Measurements from ENCODE around the gene TMEM250. TPM values are rescaled to one million over a fixed set of nuclear protein-coding genes. Genes with fewer than 3 reads are reported as not detected.

Gene TMEM250
- total RNA-seq, 1 experiment from 2014 or later = 37.5 TPM

DNA sequence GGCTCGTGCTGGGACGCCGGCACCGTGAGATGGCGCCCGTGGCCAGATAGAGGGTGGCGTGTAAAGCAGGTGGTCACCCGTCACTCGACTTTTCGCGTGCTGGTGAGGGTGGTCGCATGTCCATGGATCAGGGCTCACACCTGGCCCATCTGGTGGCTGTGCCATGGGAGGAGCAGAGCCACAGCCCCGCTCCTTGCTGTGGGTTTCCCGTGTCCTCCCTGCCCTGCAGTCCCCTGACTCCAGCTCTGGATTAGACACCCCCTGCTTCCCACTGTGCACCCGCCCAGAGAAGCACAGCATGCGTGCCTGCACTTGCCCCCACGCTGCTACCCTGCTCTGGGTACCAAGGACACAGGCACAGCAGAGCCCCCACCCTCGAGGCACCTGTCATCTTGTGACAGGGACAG, 1.8 kb upstream of the TMEM250 start:
- H3K4me3 ChIP-seq (replicated peaks in 1 of 2; ENCODE audit: low read depth in 1 of 2, low read length in 2 of 2) = peak overlapping the region in 1 of 2 experiments; percentile 87; a peak in 1 of 4 replicates
- intact Hi-C loops (cut with micrococcal nuclease) = loop anchor here (5.0 kb wide), 1 partner anchor 518 kb away; no protein-coding TSS in a partner anchor
- H2AFZ ChIP-seq (ENCODE audit: low read depth, low read length, poor library complexity, severe bottlenecking) = no peak overlapping the region
- DNase-seq (ENCODE audit: low read depth, low spot score) = no peak
- RAD21 ChIA-PET (ENCODE audit: low non-redundant PET in 1 of 2, low total read pairs in 2 of 2, uncharacterized antibody in 2 of 2, unreplicated experiment in 2 of 2) = interaction anchor here in 1 of 2 experiments (1.5 kb wide), 1 partner anchor 31 kb away, joined by 6 read pairs; no protein-coding TSS in a partner anchor
- H3K4me2 ChIP-seq (ENCODE audit: low read length) = peak overlapping the region; percentile 99
- H3K27ac ChIP-seq (ENCODE audit: low read depth, low read length) = peak overlapping the region; percentile 100
- H3K9ac ChIP-seq (ENCODE audit: low read length) = peak overlapping the region; percentile 97
- H3K9me2 ChIP-seq (ENCODE audit: insufficient read depth) = no peaks in the 10 kb centered on the region
- BruUV-seq (replicated peaks) = no TSS peak
- TF ChIP-seq TCF7L2 (IDR thresholded peaks at IDR 0.05; ENCODE audit: borderline replicate concordance, extremely low read depth, insufficient read depth, insufficient read length) = no peak
- TF ChIP-seq, protein P1, sequence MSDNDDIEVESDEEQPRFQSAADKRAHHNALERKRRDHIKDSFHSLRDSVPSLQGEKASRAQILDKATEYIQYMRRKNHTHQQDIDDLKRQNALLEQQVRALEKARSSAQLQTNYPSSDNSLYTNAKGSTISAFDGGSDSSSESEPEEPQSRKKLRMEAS (IDR thresholded peaks at IDR 0.05) = no peak
- peak; percentile 32 for TF ChIP-seq POLR2A (IDR thresholded peaks at IDR 0.05; ENCODE audit: borderline replicate concordance, extremely low read depth, insufficient read depth, insufficient read length)
- POLR2A ChIA-PET = no interaction called here
- H3K27me3 ChIP-seq (ENCODE audit: insufficient read depth, low read length) = no peaks in the 10 kb centered on the region
- H4K20me1 ChIP-seq (ENCODE audit: insufficient read depth) = no peaks in the 10 kb centered on the region
- no peaks in the 10 kb centered on the region for H3K9me3 ChIP-seq (ENCODE audit: control insufficient read depth in 1 of 2, insufficient read depth in 1 of 2, low read depth in 1 of 2, low read length in 2 of 2)
- CTCF ChIA-PET = interaction anchor here (1.3 to 5.9 kb wide), 3 partner anchors 27 to 152 kb away, joined by 5 to 40 read pairs (median 30); no protein-coding TSS in a partner anchor
- H3K79me2 ChIP-seq (ENCODE audit: insufficient read depth, low read length) = peaks cover 25% of the 10 kb centered on the region; the same call in 1 of the 2 replicates
- H3K4me1 ChIP-seq (ENCODE audit: control insufficient read depth in 1 of 2, insufficient read depth in 2 of 2, low read length in 2 of 2) = peaks cover 17 to 32% of the 10 kb centered on the region in 2 experiments
- ATAC-seq = no peak
- no peaks in the 10 kb centered on the region for H3K36me3 ChIP-seq (ENCODE audit: control insufficient read depth in 1 of 2, insufficient read depth in 2 of 2, low read length in 2 of 2)

DNA sequence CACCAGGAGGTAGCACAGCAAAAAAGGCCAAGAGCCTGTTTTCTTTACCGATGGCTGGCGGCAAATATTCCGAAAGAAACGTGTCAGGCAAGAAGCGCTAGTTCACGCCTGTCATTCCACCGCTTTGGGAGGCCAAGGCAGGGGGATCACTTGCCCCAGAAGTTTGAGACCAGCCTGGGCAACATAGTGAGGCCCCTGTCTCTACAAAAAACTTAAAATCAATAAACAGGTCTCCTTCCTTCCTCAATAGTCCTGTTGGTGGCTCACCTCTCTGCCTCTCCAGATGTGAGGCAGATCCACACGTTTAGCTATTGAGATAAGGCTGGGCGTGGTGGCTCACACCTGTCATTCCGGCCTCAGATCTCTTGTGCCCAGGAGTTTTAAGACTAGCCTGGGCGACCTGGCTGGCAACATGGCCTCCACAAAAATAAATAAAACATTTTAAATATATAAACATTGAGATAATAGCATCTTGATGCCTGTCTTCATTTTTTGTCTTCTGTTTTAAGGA, 1.3 kb upstream of the TMEM250 start:
- CTCF ChIA-PET = interaction anchor here (1.0 to 5.9 kb wide), 4 partner anchors 19 to 151 kb away, joined by 4 to 40 read pairs (median 18); no protein-coding TSS in a partner anchor
- no peaks in the 10 kb centered on the region for H3K36me3 ChIP-seq (ENCODE audit: control insufficient read depth in 1 of 2, insufficient read depth in 2 of 2, low read length in 2 of 2)
- H3K9ac ChIP-seq (ENCODE audit: low read length) = peak overlapping the region; percentile 97
- intact Hi-C loops (cut with micrococcal nuclease) = loop anchor here (5.0 kb wide), 1 partner anchor 518 kb away; no protein-coding TSS in a partner anchor
- H3K79me2 ChIP-seq (ENCODE audit: insufficient read depth, low read length) = peaks cover 25% of the 10 kb centered on the region; the same call in 1 of the 2 replicates
- H3K9me2 ChIP-seq (ENCODE audit: insufficient read depth) = no peaks in the 10 kb centered on the region
- peak overlapping the region; percentile 74 to 87 for H3K4me3 ChIP-seq (replicated peaks in 1 of 2; ENCODE audit: low read depth in 1 of 2, low read length in 2 of 2)
- peak overlapping the region; percentile 99 for H3K4me2 ChIP-seq (ENCODE audit: low read length)
- H3K27ac ChIP-seq (ENCODE audit: low read depth, low read length) = peak overlapping the region; percentile 100
- BruUV-seq (replicated peaks) = no TSS peak
- peaks cover 17 to 37% of the 10 kb centered on the region in 2 experiments for H3K4me1 ChIP-seq (ENCODE audit: control insufficient read depth in 1 of 2, insufficient read depth in 2 of 2, low read length in 2 of 2)
- H4K20me1 ChIP-seq (ENCODE audit: insufficient read depth) = no peaks in the 10 kb centered on the region
- DNase-seq (ENCODE audit: low read depth, low spot score) = no peak
- POLR2A ChIA-PET = no interaction called here
- ATAC-seq = no peak
- TF ChIP-seq CEBPB (IDR thresholded peaks at IDR 0.05; ENCODE audit: low read depth) (no peak), EGR1 (IDR thresholded peaks at IDR 0.05; ENCODE audit: low read depth) (no peak), FOSL1 (IDR thresholded peaks at IDR 0.05; ENCODE audit: low read depth) (no peak), POLR2AphosphoS5 (IDR thresholded peaks at IDR 0.05; ENCODE audit: low read depth, low read length) (no peak), RAD21 (IDR thresholded peaks at IDR 0.05; ENCODE audit: low read depth) (no peak), TCF7L2 (IDR thresholded peaks at IDR 0.05; ENCODE audit: borderline replicate concordance, extremely low read depth, insufficient read depth, insufficient read length) (no peak), ZFX (IDR thresholded peaks at IDR 0.05) (no peak)
- TF ChIP-seq, protein P2, sequence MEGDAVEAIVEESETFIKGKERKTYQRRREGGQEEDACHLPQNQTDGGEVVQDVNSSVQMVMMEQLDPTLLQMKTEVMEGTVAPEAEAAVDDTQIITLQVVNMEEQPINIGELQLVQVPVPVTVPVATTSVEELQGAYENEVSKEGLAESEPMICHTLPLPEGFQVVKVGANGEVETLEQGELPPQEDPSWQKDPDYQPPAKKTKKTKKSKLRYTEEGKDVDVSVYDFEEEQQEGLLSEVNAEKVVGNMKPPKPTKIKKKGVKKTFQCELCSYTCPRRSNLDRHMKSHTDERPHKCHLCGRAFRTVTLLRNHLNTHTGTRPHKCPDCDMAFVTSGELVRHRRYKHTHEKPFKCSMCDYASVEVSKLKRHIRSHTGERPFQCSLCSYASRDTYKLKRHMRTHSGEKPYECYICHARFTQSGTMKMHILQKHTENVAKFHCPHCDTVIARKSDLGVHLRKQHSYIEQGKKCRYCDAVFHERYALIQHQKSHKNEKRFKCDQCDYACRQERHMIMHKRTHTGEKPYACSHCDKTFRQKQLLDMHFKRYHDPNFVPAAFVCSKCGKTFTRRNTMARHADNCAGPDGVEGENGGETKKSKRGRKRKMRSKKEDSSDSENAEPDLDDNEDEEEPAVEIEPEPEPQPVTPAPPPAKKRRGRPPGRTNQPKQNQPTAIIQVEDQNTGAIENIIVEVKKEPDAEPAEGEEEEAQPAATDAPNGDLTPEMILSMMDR (IDR thresholded peaks at IDR 0.05 in 2 of 3, conservative IDR thresholded peaks at IDR 0.05 in 1 of 3; ENCODE audit: borderline replicate concordance in 1 of 3, insufficient read depth in 1 of 3, low read depth in 2 of 3, low read length in 2 of 3) = no peak
- TF ChIP-seq, protein P3, sequence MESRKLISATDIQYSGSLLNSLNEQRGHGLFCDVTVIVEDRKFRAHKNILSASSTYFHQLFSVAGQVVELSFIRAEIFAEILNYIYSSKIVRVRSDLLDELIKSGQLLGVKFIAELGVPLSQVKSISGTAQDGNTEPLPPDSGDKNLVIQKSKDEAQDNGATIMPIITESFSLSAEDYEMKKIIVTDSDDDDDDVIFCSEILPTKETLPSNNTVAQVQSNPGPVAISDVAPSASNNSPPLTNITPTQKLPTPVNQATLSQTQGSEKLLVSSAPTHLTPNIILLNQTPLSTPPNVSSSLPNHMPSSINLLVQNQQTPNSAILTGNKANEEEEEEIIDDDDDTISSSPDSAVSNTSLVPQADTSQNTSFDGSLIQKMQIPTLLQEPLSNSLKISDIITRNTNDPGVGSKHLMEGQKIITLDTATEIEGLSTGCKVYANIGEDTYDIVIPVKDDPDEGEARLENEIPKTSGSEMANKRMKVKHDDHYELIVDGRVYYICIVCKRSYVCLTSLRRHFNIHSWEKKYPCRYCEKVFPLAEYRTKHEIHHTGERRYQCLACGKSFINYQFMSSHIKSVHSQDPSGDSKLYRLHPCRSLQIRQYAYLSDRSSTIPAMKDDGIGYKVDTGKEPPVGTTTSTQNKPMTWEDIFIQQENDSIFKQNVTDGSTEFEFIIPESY (IDR thresholded peaks at IDR 0.05; ENCODE audit: extremely low read depth, insufficient replicate concordance, low read length) = no peak
- no peak overlapping the region for H2AFZ ChIP-seq (ENCODE audit: low read depth, low read length, poor library complexity, severe bottlenecking)
- H3K9me3 ChIP-seq (ENCODE audit: control insufficient read depth in 1 of 2, insufficient read depth in 1 of 2, low read depth in 1 of 2, low read length in 2 of 2) = no peaks in the 10 kb centered on the region
- no peaks in the 10 kb centered on the region for H3K27me3 ChIP-seq (ENCODE audit: insufficient read depth, low read length)
- RAD21 ChIA-PET (ENCODE audit: low non-redundant PET in 1 of 2, low total read pairs in 2 of 2, uncharacterized antibody in 2 of 2, unreplicated experiment in 2 of 2) = no interaction called here
